WTC11 (cell line): ENCODE data around the gene PCIF1.

Source experiments
- CREM ChIP-seq: sonication (generic); formaldehyde crosslinking; IDR thresholded peaks from 2 replicates; pipeline ENCODE4 v1.8.1; 2022; ENCODE audit warnings: mild to moderate bottlenecking, missing genetic modification reagents, moderate library complexity
- MAX ChIP-seq: sonication (generic); formaldehyde crosslinking; IDR thresholded peaks from 2 replicates; pipeline ENCODE4 v1.8.0; 2022; ENCODE audit warnings: mild to moderate bottlenecking, missing genetic modification reagents
- TF ChIP-seq, protein P1 (sequence below): fragments of 200-600 bp; IDR thresholded peaks from 2 replicates; pipeline ENCODE4 v1.8.0; 2022; ENCODE audit warnings: antibody characterized with exemption

- TF ChIP-seq, protein P1, sequence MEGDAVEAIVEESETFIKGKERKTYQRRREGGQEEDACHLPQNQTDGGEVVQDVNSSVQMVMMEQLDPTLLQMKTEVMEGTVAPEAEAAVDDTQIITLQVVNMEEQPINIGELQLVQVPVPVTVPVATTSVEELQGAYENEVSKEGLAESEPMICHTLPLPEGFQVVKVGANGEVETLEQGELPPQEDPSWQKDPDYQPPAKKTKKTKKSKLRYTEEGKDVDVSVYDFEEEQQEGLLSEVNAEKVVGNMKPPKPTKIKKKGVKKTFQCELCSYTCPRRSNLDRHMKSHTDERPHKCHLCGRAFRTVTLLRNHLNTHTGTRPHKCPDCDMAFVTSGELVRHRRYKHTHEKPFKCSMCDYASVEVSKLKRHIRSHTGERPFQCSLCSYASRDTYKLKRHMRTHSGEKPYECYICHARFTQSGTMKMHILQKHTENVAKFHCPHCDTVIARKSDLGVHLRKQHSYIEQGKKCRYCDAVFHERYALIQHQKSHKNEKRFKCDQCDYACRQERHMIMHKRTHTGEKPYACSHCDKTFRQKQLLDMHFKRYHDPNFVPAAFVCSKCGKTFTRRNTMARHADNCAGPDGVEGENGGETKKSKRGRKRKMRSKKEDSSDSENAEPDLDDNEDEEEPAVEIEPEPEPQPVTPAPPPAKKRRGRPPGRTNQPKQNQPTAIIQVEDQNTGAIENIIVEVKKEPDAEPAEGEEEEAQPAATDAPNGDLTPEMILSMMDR = no peak
- no peak for TF ChIP-seq CREM
- no peak for TF ChIP-seq MAX (CRISPR knock-in tag)
These were observed 40.7 kb upstream of the PCIF1 start for GRCh38 chr20:45893831-45894230.
